ENCODE data around the gene SEMA3G.

SEMA3G gene

DNA sequence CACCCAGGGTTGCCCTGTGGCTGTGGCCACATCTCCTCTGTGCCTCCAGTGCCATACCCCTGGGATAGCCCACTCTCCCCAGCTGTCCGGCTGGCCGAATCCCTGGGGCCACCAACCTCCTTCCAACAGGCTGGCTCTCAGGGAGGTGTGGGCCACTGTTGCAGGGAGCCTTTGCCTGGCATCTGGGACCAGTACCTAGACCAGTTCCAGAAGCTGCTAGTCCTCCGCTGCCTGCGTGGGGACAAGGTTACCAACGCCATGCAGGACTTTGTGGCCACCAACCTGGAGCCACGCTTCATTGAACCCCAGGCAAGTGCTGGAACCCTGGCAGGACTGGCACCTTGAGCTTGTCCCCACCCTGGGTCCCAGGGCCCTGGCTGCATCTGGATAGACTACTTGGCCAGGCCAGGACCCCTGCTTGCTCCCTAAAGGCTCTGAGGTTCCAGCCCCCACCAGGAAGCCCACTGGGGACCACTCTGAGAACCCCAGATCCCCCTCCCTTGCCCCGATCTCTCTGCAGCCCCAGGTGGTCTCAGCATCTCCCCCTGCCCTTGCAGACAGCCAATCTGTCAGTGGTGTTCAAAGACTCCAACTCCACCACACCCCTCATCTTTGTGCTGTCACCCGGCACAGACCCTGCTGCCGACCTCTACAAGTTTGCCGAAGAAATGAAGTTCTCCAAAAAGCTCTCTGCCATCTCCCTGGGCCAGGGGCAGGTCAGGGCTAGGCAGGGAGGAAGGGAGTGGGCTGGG lies 50.0 kb downstream of the SEMA3G start:
- DNase-seq = no peak

DNA sequence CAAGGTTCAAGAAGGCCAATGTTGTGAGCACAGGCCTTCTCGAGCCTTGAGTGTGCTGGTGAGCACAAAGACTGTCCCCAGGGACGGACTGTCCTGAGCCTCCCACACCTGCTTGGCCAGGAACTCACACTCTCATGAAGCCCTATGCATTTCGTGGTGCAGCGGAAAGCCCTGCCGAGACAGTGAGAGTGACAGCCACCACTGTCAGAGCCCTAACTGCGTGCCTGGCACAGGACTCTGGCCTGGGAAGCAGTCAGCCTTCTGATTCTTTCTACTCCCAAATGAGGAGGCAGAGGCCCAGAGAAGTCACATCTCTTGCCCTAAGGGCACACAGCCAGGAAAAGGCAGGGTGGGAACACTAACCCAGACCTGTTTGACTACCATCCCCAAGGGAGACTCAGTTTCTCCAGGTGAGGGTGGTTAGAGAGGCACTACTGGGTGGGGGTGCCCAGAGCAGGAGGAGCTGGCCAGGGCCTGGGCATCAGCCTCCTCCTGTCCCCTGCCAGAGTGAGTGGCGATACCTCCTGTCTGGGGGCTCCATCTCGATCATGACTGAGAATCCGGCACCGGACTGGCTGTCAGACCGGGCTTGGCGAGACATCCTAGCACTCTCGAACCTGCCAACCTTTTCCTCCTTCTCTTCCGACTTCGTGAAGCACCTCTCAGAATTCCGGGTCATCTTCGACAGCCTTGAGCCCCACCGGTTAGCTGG lies 50.8 kb downstream of the SEMA3G start:
- no peak for DNase-seq

GRCh38 chr3:52393131-52393807 lies 51.6 kb downstream of the SEMA3G start:
- no peak for DNase-seq

DNA sequence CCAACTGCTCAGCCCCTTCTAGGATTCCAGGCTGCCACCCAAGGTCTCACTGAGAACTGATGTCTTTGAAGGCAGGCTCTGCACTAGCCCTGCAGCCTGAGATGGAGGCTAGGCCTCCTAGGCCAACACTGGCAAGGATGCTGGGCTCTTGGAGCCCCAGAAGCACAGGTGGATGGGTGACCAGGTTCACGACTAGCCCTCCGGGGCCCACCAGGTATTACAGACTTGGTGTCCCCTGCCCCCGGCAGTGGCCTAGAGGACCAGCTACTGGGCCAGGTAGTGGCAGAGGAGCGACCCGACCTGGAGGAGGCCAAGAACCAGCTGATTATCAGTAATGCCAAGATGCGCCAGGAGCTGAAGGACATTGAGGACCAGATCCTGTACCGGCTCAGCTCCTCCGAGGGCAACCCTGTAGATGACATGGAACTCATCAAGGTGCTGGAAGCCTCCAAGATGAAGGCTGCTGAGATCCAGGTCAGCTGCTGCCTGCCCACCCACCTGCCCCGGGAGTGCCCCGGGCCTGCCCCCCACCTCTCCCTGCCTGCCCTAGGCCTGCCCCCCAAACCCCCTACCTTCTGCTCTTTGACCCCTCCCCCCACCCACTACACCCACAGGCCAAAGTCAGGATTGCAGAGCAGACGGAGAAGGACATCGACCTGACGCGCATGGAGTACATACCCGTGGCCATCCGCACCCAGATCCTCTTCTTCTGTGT lies 52.5 kb downstream of the SEMA3G start:
- no peak for DNase-seq

GRCh38 chr3:52391096-52391495 lies 53.8 kb downstream of the SEMA3G start:
- no peak for DNase-seq

GRCh38 chr3:52388933-52389332 lies 56.0 kb downstream of the SEMA3G start:
- peak in 1 of 2 experiments; percentile 12 for DNase-seq

DNA sequence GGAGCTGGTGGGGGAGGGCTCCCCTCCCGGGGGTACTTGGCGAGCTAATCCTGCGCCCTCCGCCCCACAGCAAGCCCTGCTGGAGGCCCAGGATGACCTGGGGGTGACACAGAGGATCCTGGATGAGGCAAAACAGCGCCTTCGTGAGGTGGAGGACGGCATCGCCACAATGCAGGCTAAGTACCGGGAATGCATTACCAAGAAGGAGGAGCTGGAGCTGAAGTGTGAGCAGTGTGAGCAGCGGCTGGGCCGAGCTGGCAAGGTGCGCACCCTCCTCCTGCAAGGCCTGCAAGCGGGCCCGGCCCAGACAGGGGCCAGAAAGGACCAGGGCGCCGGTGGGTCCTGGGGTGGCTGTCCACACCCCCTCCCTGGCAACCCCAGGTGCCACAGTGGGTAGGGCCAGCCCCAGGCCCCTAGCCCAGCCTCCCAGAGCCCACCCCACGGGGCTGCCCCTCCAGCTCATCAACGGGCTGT lies 56.5 kb downstream of the SEMA3G start:
- no peak for DNase-seq

- no peak for DNase-seq
Observed at GRCh38 chr3:52387481-52387880, 57.4 kb downstream of the SEMA3G start.

GRCh38 chr3:52385157-52385556 lies 59.7 kb downstream of the SEMA3G start:
- peak; percentile 26 to 56 for DNase-seq

DNA sequence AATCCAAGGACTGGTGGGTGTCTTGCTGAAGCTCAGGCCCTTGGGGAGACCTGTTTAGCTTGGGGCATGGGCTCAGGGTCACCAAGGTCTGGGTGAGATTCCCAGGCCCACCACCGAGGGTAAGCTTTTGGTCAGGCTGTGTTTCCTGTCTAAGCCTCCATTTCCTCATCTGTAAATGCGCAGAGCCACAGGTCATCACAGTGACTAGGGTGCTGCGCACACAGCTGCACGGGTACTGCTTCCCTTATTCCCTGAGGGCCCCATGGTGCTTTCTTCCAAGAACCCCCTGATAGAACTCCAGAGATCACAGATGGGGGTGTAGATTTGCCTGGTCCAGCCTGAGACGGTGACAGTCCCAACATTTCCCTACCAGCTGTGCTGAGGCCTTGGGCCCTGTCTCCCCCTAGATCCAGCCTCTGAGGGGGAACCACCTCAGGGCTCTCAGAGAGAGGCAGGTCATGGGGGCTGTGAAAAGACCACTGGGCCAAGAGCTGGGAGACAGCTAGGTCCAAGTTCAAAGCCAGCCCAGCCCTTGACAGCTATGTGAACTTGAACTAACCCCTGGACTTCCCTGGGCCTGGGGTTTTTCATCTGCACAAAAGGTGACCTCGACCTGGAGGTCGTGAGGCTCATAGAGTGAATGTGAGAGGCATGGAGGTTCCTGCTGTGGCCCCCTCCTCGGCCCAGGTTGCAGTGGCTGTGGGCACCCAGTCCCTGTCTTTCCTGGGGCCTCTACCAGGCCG lies 60.7 kb downstream of the SEMA3G start:
- DNase-seq = no peak

DNA sequence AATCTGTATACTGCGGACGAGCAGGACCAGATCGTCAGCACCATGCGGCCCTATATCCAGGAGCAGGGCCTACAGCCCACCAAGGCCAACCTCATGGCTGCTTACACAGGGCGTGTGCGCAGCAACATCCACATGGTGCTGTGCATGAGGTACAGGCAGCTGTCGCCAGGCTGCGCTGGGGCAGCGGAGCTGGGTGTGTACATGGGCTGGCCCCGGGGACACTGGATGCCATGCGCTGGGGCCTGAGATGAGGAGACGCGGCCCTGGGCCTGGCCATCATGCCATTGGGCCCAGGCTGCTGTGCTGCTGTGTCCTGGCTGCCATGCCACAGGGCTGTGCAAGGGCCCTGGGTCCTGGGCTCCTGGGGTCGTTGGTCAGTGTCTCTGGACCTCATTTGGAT lies 61.5 kb downstream of the SEMA3G start:
- no peak for DNase-seq
